Measurements from ENCODE around the gene KIZ. TPM values are rescaled to one million over a fixed set of nuclear protein-coding genes. Genes with fewer than 3 reads are reported as not detected.

The KIZ gene
- total and polyA plus RNA-seq, 3 donors from 2014 or later, result 41.4 to 76.7 (median 73.3) TPM

GRCh38 chr20:21101932-21102575 is 23.8 kb upstream of the KIZ start:
- peaks cover 10% of the 10 kb centered on the region for H3K4me1 ChIP-seq
- H3K36me3 ChIP-seq (ENCODE audit: low read depth, missing control alignments), result no peaks in the 10 kb centered on the region
- TF ChIP-seq CTCF (IDR thresholded peaks at IDR 0.05) (no peak), POLR2A (IDR thresholded peaks at IDR 0.05) (no peak)
- DNase-seq, result peak; percentile 38
- no peaks in the 10 kb centered on the region for H3K9me3 ChIP-seq
- 2 to 4% methylated on average over 6 to 35 of the region's 35 CpGs for WGBS, 2 donors
- no peaks in the 10 kb centered on the region for H3K27me3 ChIP-seq
- intact Hi-C loops (cut with DNase I; ENCODE audit: low total_unique reads), result no loop called here
- H3K27ac ChIP-seq, result no peak overlapping the region
- H3K4me3 ChIP-seq, result peak overlapping the region; percentile 33 to 40

- Histone ChIP-seq H3K4me1 (peaks cover 10% of the 10 kb centered on the region), H3K4me3 (peak overlapping the region in 1 of 2 donors; percentile 40), H3K9me3 (no peaks in the 10 kb centered on the region), H3K27ac (no peak overlapping the region), H3K27me3 (no peaks in the 10 kb centered on the region), H3K36me3 (ENCODE audit: low read depth, missing control alignments) (no peaks in the 10 kb centered on the region)
- 2% methylated on average over 14 to 38 of the region's 38 CpGs for WGBS, 2 donors
- peak; percentile 64 for DNase-seq
- TF ChIP-seq POLR2A (IDR thresholded peaks at IDR 0.05) (no peak), CTCF (IDR thresholded peaks at IDR 0.05) (no peak)
- intact Hi-C loops (cut with DNase I; ENCODE audit: low total_unique reads), result no loop called here
These were observed 23.1 kb upstream of the KIZ start for GRCh38 chr20:21102603-21103311.

- Histone ChIP-seq H3K36me3 (ENCODE audit: low read depth, missing control alignments) (no peaks in the 10 kb centered on the region), H3K9me3 (no peaks in the 10 kb centered on the region), H3K27me3 (no peaks in the 10 kb centered on the region), H3K27ac (no peak overlapping the region), H3K4me3 (no peak overlapping the region), H3K4me1 (peaks cover 10% of the 10 kb centered on the region)
- no peak for DNase-seq
- TF ChIP-seq CTCF (IDR thresholded peaks at IDR 0.05), result no peak
- TF ChIP-seq POLR2A (IDR thresholded peaks at IDR 0.05), result no peak
- intact Hi-C loops (cut with DNase I; ENCODE audit: low total_unique reads), result no loop called here
- 8 to 12% methylated on average over 32 of the region's 32 CpGs for WGBS, 2 donors
These were observed 22.1 kb upstream of the KIZ start for GRCh38 chr20:21103582-21104465.

GRCh38 chr20:21104466-21104761 is 21.5 kb upstream of the KIZ start:
- Histone ChIP-seq H3K4me1 (peaks cover 10% of the 10 kb centered on the region), H3K9me3 (no peaks in the 10 kb centered on the region), H3K27ac (no peak overlapping the region), H3K4me3 (no peak overlapping the region), H3K36me3 (ENCODE audit: low read depth, missing control alignments) (no peaks in the 10 kb centered on the region), H3K27me3 (no peaks in the 10 kb centered on the region)
- DNase-seq, result no peak
- intact Hi-C loops (cut with DNase I; ENCODE audit: low total_unique reads), result no loop called here
- TF ChIP-seq CTCF (IDR thresholded peaks at IDR 0.05), result no peak
- no peak for TF ChIP-seq POLR2A (IDR thresholded peaks at IDR 0.05)
- 4 to 7% methylated on average over 5 of the region's 5 CpGs for WGBS, 2 donors
